ENCODE measurements around the gene RAP2C.
"Not testable (repeated sequence)": the region's sequence is repeated elsewhere in the genome, so short reads cannot be mapped to it uniquely, and the experiment has no call there.

RAP2C gene

GRCh38 chrX:132199941-132200340 lies 19.3 kb downstream of the RAP2C start:
- no peak for DNase-seq (ENCODE audit: low read depth)

GRCh38 chrX:132193872-132194574 lies 25.2 kb downstream of the RAP2C start:
- no peak for DNase-seq (ENCODE audit: low read depth)

GRCh38 chrX:132191938-132192337 lies 27.3 kb downstream of the RAP2C start:
- no peak for DNase-seq (ENCODE audit: low read depth)

- DNase-seq (ENCODE audit: low read depth): no peak
Observed at GRCh38 chrX:132188175-132188574, 31.1 kb downstream of the RAP2C start.

GRCh38 chrX:132187451-132187850 lies 31.8 kb downstream of the RAP2C start:
- DNase-seq (ENCODE audit: low read depth): no peak

GRCh38 chrX:132184871-132185270 lies 34.4 kb downstream of the RAP2C start:
- DNase-seq (ENCODE audit: low read depth): no peak

- no peak for DNase-seq (ENCODE audit: low read depth)
Observed at GRCh38 chrX:132181364-132181763, 37.9 kb downstream of the RAP2C start.

- no peak for DNase-seq (ENCODE audit: low read depth)
Observed at GRCh38 chrX:132180929-132181328, 38.3 kb downstream of the RAP2C start.

- no peak for DNase-seq (ENCODE audit: low read depth)
Observed at GRCh38 chrX:132173647-132174046, 45.6 kb downstream of the RAP2C start.

GRCh38 chrX:132171881-132172280 lies 47.4 kb downstream of the RAP2C start:
- no peak for DNase-seq (ENCODE audit: low read depth)

GRCh38 chrX:132171478-132171877 lies 47.8 kb downstream of the RAP2C start:
- no peak for DNase-seq (ENCODE audit: low read depth)

- no peak for DNase-seq (ENCODE audit: low read depth)
Observed at GRCh38 chrX:132169554-132169953, 49.7 kb downstream of the RAP2C start.

- no peak for DNase-seq (ENCODE audit: low read depth)
Observed at GRCh38 chrX:132165651-132166050, 53.6 kb downstream of the RAP2C start.

- DNase-seq (ENCODE audit: low read depth): no peak
Observed at GRCh38 chrX:132165005-132165404, 54.2 kb downstream of the RAP2C start.

GRCh38 chrX:132163094-132163493 lies 56.2 kb downstream of the RAP2C start:
- DNase-seq (ENCODE audit: low read depth): not testable (repeated sequence)

GRCh38 chrX:132153166-132153565 lies 66.1 kb downstream of the RAP2C start:
- no peak for DNase-seq (ENCODE audit: low read depth)
